Islet of Langerhans (tissue), 1 donor: ENCODE results near the gene SETD1A.

ENCODE experiments used
- FAIRE-seq: peaks from one replicate; lab custom pipeline; 2011; peaks lifted over from hg19 to GRCh38; lab: Jason Lieb, UNC

The SETD1A gene

GRCh38 chr16:30983289-30983889, 25.8 kb downstream of the SETD1A start:
- no peak for FAIRE-seq

- no peak for FAIRE-seq
These were observed 26.5 kb downstream of the SETD1A start for GRCh38 chr16:30983898-30984610.

- no peak for FAIRE-seq
These were observed 27.3 kb downstream of the SETD1A start, which contains the start of gene HSD3B7 for GRCh38 chr16:30984669-30985400. Gene HSD3B7, plus strand, starts transcription at chr16:30985207. Its CDS starts 452 bp downstream, at chr16:30985659.

- no peak for FAIRE-seq
These were observed 28.0 kb downstream of the SETD1A start for GRCh38 chr16:30985401-30986128.

- FAIRE-seq: no peak
These were observed 28.8 kb downstream of the SETD1A start for GRCh38 chr16:30986129-30986991.

GRCh38 chr16:30987581-30988190, 30.1 kb downstream of the SETD1A start:
- no peak for FAIRE-seq

GRCh38 chr16:30989469-30990047, 32.0 kb downstream of the SETD1A start:
- no peak for FAIRE-seq

GRCh38 chr16:30990105-30990504, 32.6 kb downstream of the SETD1A start:
- no peak for FAIRE-seq

GRCh38 chr16:30991052-30991451, 33.5 kb downstream of the SETD1A start:
- no peak for FAIRE-seq

- FAIRE-seq: no peak
These were observed 34.8 kb downstream of the SETD1A start for GRCh38 chr16:30992276-30992780.

GRCh38 chr16:30992931-30993816, 35.6 kb downstream of the SETD1A start:
- no peak for FAIRE-seq

- no peak for FAIRE-seq
These were observed 38.4 kb downstream of the SETD1A start for GRCh38 chr16:30995927-30996323.

GRCh38 chr16:30996324-30996984, 38.9 kb downstream of the SETD1A start:
- no peak for FAIRE-seq

GRCh38 chr16:30996985-30997724, 39.6 kb downstream of the SETD1A start:
- no peak for FAIRE-seq

- FAIRE-seq: no peak
These were observed 40.5 kb downstream of the SETD1A start for GRCh38 chr16:30997725-30998711.

GRCh38 chr16:30998852-30999761, 41.6 kb downstream of the SETD1A start:
- FAIRE-seq: no peak
